ENCODE data around the gene IL23R. TPM values are rescaled to one million over a fixed set of nuclear protein-coding genes. Genes with fewer than 3 reads are reported as not detected.

Gene IL23R
- total and polyA plus RNA-seq, 2 of the 8 experiments (the other 6 are each of a cell fraction or from before 2014, with no cell fraction given): not detected

GRCh38 chr1:67264899-67265298 is 98.6 kb downstream of the IL23R start:
- CTCF ChIA-PET (ENCODE audit: partially characterized antibody): no interaction called here
- Histone ChIP-seq H2AFZ (ENCODE audit: low read length) (no peak overlapping the region), H3K56ac (replicated peaks; ENCODE audit: insufficient read length, low read depth, low read length) (no peak overlapping the region), H2BK15ac (ENCODE audit: low read length) (no peak overlapping the region), H3K79me1 (ENCODE audit: low read depth, low read length) (no peaks in the 10 kb centered on the region), H3K4me1 (replicated peaks in 1 of 4; ENCODE audit: control insufficient read depth in 3 of 4, insufficient read depth in 4 of 4, low read length in 3 of 4) (peaks cover 0 to 10% (median 7%) of the 10 kb centered on the region in 4 experiments; a peak in 3 of 7 replicates), H4K5ac (ENCODE audit: insufficient read length, low read depth, low read length) (no peak overlapping the region), H3K4me2 (ENCODE audit: insufficient read depth in 1 of 2, low read depth in 2 of 2, low read length in 2 of 2) (no peak overlapping the region), H2BK5ac (ENCODE audit: low read depth, low read length) (no peak overlapping the region), H3K23me2 (ENCODE audit: low read depth, low read length) (no peaks in the 10 kb centered on the region), H2BK120ac (replicated peaks; ENCODE audit: low read depth, low read length) (no peak overlapping the region), H3K23ac (ENCODE audit: insufficient read length) (no peak overlapping the region), H3K27me3 (replicated peaks in 1 of 4; ENCODE audit: control insufficient read depth in 3 of 4, extremely low read depth in 1 of 4, insufficient read depth in 3 of 4, low read length in 3 of 4) (no peaks in the 10 kb centered on the region), H2BK12ac (ENCODE audit: low read depth, low read length) (no peak overlapping the region), H3K9me3 (ENCODE audit: insufficient read depth in 2 of 2, low read depth in 1 of 2, low read length in 1 of 2) (no peaks in the 10 kb centered on the region), H3K4ac (replicated peaks; ENCODE audit: insufficient read length, low read depth, low read length) (no peak overlapping the region), H4K91ac (replicated peaks; ENCODE audit: insufficient read length, low read length) (no peak overlapping the region), H2BK20ac (ENCODE audit: low read length) (no peak overlapping the region), H3K14ac (ENCODE audit: insufficient read length) (no peak overlapping the region), H3K4me3 (ENCODE audit: extremely low read depth in 1 of 4, insufficient read depth in 2 of 4, low read depth in 3 of 4, low read length in 4 of 4) (no peak overlapping the region), H3K36me3 (ENCODE audit: control insufficient read depth in 2 of 4, insufficient read depth in 4 of 4, low read length in 3 of 4) (no peaks in the 10 kb centered on the region), H2AK5ac (ENCODE audit: low read depth, low read length) (no peak overlapping the region), H4K20me1 (replicated peaks in 1 of 2; ENCODE audit: control insufficient read depth in 1 of 2, insufficient read depth in 2 of 2, low read length in 2 of 2) (no peaks in the 10 kb centered on the region), H4K8ac (ENCODE audit: extremely low read depth, insufficient read depth, low read length) (no peak overlapping the region), H3K79me2 (ENCODE audit: control insufficient read depth in 1 of 2, insufficient read depth in 2 of 2, low read length in 2 of 2) (no peaks in the 10 kb centered on the region), H3K9ac (replicated peaks in 1 of 4; ENCODE audit: extremely low read depth in 1 of 4, low read depth in 3 of 4, low read length in 3 of 4) (no peak overlapping the region), H3K18ac (ENCODE audit: extremely low read depth, low read length) (no peak overlapping the region), H3K27ac (ENCODE audit: low read depth, low read length) (no peak overlapping the region)
- WGBS, 2 experiments (ENCODE audit: extremely low coverage in 1 of 2, insufficient coverage in 1 of 2, insufficient read length in 1 of 2, insufficient replicate concordance in 2 of 2, low coverage in 1 of 2, low lambda C conversion rate in 2 of 2, missing lambda C conversion rate in 1 of 2): 96% methylated on average over 3 of the region's 3 CpGs; no CpG with 5 or more reads in 1 of the 2 experiments
- FAIRE-seq (no peak), DNase-seq (ENCODE audit: low read depth in 1 of 2, low spot score in 2 of 2) (no peak)
- POLR2A ChIA-PET (ENCODE audit: partially characterized antibody): no interaction called here
- no peak for TF ChIP-seq TBP (IDR thresholded peaks at IDR 0.05; ENCODE audit: low read depth, low read length)

Measured in H1 (cell line).